T-helper 1 cell treated with Interleukin-12 subunit alpha and Interleukin-12 subunit beta and Interleukin-4 antibody, amounts not matched to agents 30 ng/mL and 1 ng/mL, for 36 hours (primary cell): ENCODE measurements around the gene MED17. TPM values are rescaled to one million over a fixed set of nuclear protein-coding genes. Genes with fewer than 3 reads are reported as not detected.
"Not testable (repeated sequence)": the region's sequence is repeated elsewhere in the genome, so short reads cannot be mapped to it uniquely, and the experiment has no call there.

ENCODE experiments used
- intact Hi-C: fragments of 100-400 bp; cut with micrococcal nuclease; formaldehyde crosslinking; loops from one replicate; pipeline ENCODE4 v1.15.1; 2024
- total RNA-seq: library from RNA; stranded (reverse); gene quantifications from 2 replicates; pipeline ENCODE4 v1.2.3, GENCODE V29; 2022

The MED17 gene
- total RNA-seq, 1 donor from 2014 or later = 49.9 TPM

- intact Hi-C loops = no loop called here
Observed at GRCh38 chr11:93756748-93757147, 27.3 kb upstream of the MED17 start.

GRCh38 chr11:93757301-93757700 is 26.8 kb upstream of the MED17 start:
- intact Hi-C loops = no loop called here

GRCh38 chr11:93757924-93758865 is 25.9 kb upstream of the MED17 start:
- intact Hi-C loops = no loop called here

- intact Hi-C loops = not testable (repeated sequence)
Observed at GRCh38 chr11:93759123-93759522, 25.0 kb upstream of the MED17 start.

- intact Hi-C loops = no loop called here
Observed at GRCh38 chr11:93761910-93762309, 22.2 kb upstream of the MED17 start.

- intact Hi-C loops = no loop called here
Observed at GRCh38 chr11:93765551-93765950, 18.5 kb upstream of the MED17 start.

- intact Hi-C loops = no loop called here
Observed at GRCh38 chr11:93766504-93766903, 17.6 kb upstream of the MED17 start.

- intact Hi-C loops = no loop called here
Observed at GRCh38 chr11:93767018-93767417, 17.1 kb upstream of the MED17 start.

- intact Hi-C loops = no loop called here
Observed at GRCh38 chr11:93770160-93770559, 13.9 kb upstream of the MED17 start.

GRCh38 chr11:93772123-93772522 is 12.0 kb upstream of the MED17 start:
- intact Hi-C loops = no loop called here

- intact Hi-C loops = no loop called here
Observed at GRCh38 chr11:93773045-93773477, 11.0 kb upstream of the MED17 start.

GRCh38 chr11:93773601-93774200 is 10.4 kb upstream of the MED17 start:
- intact Hi-C loops = no loop called here

- intact Hi-C loops = not testable (repeated sequence)
Observed at GRCh38 chr11:93774560-93774959, 9.5 kb upstream of the MED17 start.

GRCh38 chr11:93775289-93775688 is 8.8 kb upstream of the MED17 start:
- intact Hi-C loops = no loop called here

- intact Hi-C loops = loop anchor here (5.0 kb wide), 3 partner anchors 171 to 841 kb away; no protein-coding TSS in a partner anchor
Observed at GRCh38 chr11:93783362-93783761, 720 bp upstream of the MED17 start.

- intact Hi-C loops = loop anchor here (1.0 to 5.0 kb wide), 13 partner anchors 42 to 1285 kb away; partner anchors contain the start of genes ANKRD49, C11orf54, CEP295 and CWC15
Observed at GRCh38 chr11:93783765-93784144, 327 bp upstream of the MED17 start.

GRCh38 chr11:93784935-93785360 is 866 bp downstream of the MED17 start:
- intact Hi-C loops = loop anchor here (1.0 to 5.0 kb wide), 13 partner anchors 44 to 1284 kb away; partner anchors contain the start of genes ANKRD49, C11orf54, CEP295 and CWC15

- intact Hi-C loops = no loop called here
Observed at GRCh38 chr11:93791493-93791892, 7.4 kb downstream of the MED17 start.

GRCh38 chr11:93796441-93797231 is 12.6 kb downstream of the MED17 start:
- intact Hi-C loops = no loop called here

GRCh38 chr11:93801366-93801765 is 17.3 kb downstream of the MED17 start:
- intact Hi-C loops = no loop called here

GRCh38 chr11:93804879-93805278 is 20.8 kb downstream of the MED17 start:
- intact Hi-C loops = no loop called here
